Fibroblast of lung (primary cell): Measurements from ENCODE around the gene LINC00237.

Source experiments
- EZH2 ChIP-seq: IDR thresholded peaks from 2 replicates; pipeline ENCODE4 v1.5.1; 2012; ENCODE audit warnings: low read length, control low read depth, mild to moderate bottlenecking; ENCODE audit errors: missing control alignments
- TF ChIP-seq, protein P1 (sequence below), 2 donors: IDR thresholded peaks in 1 of 2; conservative IDR thresholded peaks in 1 of 2; 1 replicate in 1 of 2; 2 replicates in 1 of 2; pipeline ENCODE4 v1.5.1; 2011 to 2012; ENCODE audit warnings: low read length in 2 of 2, control low read depth in 1 of 2, inconsistent platforms in 1 of 2, low read depth in 1 of 2, mild to moderate bottlenecking in 1 of 2

DNA sequence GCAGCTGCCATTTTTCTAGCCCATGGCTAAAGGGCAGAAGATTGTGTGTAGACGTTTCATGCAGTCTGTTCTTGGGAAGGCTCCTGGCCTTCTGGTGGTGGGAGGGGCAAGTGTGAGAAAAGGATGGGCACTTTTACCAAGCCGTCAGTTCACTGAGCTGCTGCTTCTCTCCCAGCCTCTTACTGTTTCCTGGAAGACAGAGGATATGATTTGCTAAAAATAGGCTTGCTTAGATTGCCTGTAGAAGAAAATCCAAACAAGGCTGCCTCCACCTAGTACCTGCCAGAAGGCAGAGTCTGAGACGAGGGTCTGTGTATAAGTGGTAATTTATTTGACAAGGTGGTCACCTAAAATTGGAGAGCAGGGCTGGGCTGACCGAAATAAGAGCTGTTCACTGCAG lies 27.2 kb upstream of the LINC00237 start:
- TF ChIP-seq, protein P1, sequence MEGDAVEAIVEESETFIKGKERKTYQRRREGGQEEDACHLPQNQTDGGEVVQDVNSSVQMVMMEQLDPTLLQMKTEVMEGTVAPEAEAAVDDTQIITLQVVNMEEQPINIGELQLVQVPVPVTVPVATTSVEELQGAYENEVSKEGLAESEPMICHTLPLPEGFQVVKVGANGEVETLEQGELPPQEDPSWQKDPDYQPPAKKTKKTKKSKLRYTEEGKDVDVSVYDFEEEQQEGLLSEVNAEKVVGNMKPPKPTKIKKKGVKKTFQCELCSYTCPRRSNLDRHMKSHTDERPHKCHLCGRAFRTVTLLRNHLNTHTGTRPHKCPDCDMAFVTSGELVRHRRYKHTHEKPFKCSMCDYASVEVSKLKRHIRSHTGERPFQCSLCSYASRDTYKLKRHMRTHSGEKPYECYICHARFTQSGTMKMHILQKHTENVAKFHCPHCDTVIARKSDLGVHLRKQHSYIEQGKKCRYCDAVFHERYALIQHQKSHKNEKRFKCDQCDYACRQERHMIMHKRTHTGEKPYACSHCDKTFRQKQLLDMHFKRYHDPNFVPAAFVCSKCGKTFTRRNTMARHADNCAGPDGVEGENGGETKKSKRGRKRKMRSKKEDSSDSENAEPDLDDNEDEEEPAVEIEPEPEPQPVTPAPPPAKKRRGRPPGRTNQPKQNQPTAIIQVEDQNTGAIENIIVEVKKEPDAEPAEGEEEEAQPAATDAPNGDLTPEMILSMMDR (conservative IDR thresholded peaks at IDR 0.05 in 1 of 2, IDR thresholded peaks at IDR 0.05 in 1 of 2; ENCODE audit: low read depth in 1 of 2, low read length in 2 of 2): no peak
- TF ChIP-seq EZH2: no peak
